Measurements from ENCODE around the gene TOX3.

TOX3 gene

GRCh38 chr16:52446080-52446479 is 100.9 kb downstream of the TOX3 start:
- DNase-seq, result no peak

GRCh38 chr16:52441886-52442285 is 105.1 kb downstream of the TOX3 start:
- DNase-seq, result no peak

- DNase-seq, result no peak
Observed at GRCh38 chr16:52440248-52440647, 106.7 kb downstream of the TOX3 start.

GRCh38 chr16:52439750-52440149 is 107.2 kb downstream of the TOX3 start:
- DNase-seq, result no peak

- no peak for DNase-seq
Observed at GRCh38 chr16:52439171-52439701, 107.7 kb downstream of the TOX3 start.

- DNase-seq, result no peak
Observed at GRCh38 chr16:52437277-52437670, 109.7 kb downstream of the TOX3 start.

DNA sequence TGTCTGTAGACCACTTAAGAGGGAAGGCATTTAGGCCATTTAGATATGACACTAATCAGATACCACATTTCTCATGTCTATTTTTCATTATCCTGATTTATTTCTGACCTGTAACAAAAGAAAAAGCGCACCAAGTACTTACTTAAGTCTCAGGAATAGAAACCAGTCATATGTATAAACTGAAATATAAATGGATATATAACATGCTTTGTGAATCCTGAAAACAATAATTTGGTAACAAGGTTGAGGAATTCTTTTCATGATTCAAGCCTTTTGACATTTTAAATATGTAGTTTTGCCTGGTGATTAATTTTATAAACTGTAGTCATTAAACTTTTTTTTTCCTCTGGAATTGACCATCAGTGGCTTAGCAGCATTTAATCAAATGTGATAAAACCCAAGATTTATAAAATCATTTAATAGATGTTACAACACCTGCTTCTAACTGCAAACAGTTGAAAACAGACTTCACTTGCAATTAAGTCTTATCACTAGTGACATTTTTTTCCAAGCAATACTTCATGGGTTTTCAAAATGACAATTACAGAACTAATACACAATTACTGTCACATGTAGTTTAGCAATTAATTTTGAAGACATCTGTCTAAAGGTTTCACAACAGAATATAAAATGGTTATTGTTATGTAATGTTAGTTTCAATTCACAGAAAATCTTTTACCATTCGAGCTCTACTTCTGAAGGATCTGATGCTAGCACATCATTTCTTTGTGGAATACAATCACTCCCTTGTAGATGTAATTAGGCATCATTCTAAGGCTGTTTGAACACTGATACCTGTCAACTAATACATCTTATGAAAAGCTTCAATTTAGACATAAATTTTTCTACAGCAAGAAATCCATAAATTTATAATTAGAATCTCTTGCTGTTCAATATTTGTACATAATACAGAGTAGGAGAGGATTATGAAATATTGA is 110.3 kb downstream of the TOX3 start:
- no peak for DNase-seq

GRCh38 chr16:52434224-52434623 is 112.7 kb downstream of the TOX3 start:
- DNase-seq, result no peak

DNA sequence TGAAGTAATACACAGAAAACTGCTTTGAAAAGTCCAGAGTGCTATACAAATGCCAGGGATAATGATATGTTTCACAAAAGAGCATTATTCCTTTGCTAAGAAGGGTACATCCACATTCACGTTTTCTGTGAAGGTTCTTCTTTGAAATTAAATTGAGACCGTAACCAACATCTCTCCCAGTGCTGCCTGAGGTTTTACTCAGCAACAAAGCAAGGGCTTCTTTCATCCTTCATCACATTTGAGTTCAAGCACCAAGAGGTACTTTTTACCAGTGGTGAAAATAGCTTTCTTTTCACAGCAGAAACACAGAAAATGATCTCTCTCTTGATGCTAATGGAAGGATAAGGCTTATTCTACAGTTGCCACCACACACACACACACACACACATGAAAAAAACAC is 113.3 kb downstream of the TOX3 start:
- no peak for DNase-seq

DNA sequence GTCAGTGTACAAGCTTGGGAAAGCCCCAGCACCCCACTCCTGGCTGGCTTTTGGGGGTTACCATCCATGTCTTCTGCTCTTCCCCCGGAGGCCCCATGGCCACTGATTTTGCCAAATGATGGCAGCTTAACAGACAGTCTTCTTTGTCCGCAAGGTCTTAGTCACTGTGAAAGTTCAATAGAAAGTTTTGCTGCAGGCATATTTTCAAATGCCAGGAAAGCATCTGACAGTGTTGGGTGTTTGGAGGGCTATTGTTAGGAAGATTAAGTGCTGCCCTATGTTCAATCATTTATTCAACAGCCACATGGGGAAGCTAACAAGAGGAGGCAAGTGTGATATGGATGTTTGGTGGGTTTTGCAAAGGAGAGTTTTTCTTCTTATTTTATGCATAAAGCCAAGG is 122.4 kb downstream of the TOX3 start:
- no peak for DNase-seq

DNA sequence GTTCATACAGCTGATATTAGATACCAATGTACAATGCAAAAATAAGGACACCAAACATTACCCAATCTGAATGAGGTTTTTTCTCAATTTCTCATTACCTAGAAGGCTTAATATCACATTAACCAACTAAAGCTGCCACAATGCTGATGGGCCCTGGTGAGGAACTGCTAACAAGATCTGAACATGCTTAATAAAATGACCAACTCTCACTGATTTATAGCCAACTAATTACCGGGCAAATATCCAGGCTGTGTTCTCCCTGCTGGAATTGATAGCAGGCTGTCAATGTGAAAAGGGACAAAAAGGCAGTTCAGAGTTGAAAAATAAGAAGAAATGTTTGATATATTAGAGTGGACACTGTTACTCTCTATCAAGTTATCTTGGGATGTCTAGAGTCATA is 124.6 kb downstream of the TOX3 start:
- DNase-seq, result no peak

GRCh38 chr16:52418201-52418600 is 128.7 kb downstream of the TOX3 start:
- DNase-seq, result no peak

DNA sequence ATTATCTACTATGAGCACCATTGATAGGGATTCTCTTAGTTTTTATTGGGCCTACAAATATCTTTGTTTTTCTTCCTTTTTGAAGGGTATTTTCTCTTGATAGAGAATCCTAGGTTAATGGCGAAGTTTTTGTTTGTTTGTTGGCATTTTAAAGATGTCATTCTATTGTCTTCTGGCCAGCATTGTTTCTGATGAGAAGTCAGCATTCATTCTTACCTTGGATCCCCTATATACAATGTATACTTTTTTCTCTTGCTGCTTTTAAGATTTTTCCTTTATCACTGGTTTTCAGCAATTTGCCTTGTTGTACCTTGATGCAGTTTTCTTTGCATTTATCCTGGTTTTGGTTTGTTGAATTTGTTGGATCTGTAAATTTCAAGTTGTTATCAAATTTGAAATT is 130.1 kb downstream of the TOX3 start:
- DNase-seq, result no peak

DNA sequence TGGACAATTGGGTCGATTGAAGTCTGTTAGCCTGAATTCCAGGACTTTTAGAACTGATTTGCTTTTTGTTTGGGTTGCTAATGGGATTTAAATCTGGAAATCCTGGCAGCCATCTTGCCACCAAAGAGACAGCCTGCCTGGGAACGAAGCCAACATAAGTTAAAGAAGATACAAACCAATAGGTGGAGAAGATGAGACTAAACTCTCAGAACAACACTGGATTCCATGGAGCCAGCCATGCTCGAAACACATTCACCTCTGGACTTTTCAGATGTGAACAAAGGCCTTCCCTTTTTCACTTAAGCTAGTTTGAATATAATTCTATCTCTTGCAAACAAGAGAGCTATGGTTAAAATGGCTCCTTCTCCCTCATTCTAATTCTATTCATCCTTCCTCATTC is 135.9 kb downstream of the TOX3 start:
- DNase-seq, result no peak

DNA sequence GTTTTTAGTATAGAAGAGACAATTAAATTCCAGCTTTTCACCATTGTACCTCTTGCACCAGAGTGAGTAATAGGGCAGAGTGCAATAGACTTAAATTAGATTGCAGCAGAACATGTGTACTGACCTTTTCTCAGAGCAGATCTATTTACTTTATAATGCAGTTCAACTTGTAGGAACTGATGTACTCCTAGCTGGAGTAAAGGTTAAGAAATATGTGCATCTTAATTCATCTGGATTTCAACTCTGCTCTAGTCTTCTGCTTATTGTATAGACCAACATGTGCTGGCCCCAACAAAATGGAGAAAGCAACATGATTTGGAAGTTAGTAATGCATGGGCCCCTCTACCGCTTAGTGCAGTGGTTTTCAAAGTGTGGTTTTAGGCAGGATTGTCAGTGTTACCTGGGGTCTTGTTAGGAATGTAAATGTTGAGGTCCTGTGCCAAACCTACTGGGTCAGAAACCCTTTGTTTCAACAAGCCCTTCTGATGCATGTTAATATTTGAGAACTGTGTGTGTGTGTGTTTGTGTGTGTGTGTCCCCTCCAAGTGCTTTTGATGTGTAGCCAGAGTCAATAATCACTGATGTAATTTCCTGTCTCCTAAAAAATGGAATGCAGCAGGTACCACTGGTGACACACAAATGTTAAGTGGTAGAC is 138.6 kb downstream of the TOX3 start:
- DNase-seq, result no peak

DNA sequence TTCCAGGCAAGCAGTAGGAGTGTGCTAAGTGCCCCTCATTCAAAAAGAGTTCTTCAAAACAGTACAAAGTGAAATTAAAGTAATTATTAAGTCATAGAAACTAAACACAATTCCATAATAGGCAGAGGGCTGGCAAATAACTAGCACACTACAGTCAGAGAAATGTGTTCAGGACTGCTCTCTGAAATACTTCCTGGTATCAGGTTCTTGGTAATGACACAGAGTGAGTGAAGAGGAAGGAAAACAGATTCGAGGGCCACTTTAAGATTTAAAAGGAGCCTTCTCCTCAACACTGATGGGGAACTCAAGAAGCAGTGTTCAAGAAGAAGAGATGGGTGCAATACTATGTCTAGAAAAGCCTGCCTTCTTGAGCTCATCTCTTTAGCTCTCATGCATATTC is 139.2 kb downstream of the TOX3 start:
- no peak for DNase-seq

DNA sequence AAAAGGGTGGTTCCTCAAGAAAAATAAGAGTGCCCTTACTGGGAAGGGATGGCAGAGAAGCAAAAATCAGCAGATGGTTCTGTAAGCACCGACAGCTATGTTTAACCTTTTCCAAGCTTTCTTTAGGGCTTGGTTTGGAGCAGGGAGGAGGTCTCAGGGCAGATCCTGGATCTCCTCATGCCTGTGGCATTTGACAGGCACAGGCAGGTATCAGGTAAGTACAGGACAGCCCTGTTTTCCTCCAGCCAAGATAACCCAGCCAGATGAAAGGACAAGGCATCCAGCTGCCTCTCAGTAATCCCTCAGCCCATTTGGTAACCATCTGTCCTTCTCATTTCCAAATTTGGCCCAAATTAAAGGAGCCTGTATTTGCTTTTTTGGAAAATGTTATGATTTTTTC is 141.5 kb downstream of the TOX3 start:
- no peak for DNase-seq

- no peak for DNase-seq
Observed at GRCh38 chr16:52404546-52404945, 142.4 kb downstream of the TOX3 start.

DNA sequence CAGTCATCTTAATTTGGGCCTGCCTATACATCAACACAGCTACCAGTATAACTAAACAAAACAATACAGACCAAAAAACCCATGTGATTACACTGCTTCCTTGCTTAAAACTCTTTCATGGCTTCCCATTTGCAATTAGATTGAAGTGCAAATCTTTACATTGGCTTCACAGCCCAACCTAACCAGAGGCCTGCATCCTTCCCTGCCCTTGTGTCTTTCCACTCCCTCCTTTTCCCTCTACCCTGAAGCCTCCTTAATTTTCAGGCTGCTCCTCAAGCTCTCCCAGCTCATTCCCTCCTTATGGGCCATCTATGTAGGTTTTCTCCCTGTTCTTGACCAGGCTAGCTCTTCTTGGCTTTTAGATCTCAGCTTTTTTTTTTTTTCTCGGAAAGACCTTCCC is 147.8 kb downstream of the TOX3 start:
- no peak for DNase-seq

DNA sequence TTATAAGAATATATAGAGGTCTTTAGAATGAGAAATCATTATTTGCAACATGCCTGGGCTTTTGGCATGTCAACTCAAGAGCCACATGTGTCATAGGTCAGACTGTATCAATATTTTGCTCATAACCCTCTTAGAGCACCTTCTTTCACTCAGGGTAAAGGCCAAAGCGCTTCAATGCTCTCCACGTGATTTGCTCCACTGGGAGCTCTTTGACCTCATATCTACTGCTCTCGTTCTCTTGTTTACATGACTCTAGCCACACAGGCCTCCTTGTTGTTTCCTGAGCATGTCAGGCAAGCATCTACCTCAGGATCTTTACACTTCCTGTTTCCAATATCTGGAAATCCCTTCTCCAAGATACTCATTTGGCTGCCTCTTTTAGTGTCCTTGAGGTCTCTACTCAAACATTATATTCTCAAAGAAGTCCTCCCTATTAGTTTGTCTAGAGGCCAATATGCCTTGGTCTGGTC is 148.4 kb downstream of the TOX3 start:
- no peak for DNase-seq

GRCh38 chr16:52398021-52398420 is 148.9 kb downstream of the TOX3 start:
- DNase-seq, result no peak

GRCh38 chr16:52393448-52393847 is 153.5 kb downstream of the TOX3 start:
- DNase-seq, result no peak

DNA sequence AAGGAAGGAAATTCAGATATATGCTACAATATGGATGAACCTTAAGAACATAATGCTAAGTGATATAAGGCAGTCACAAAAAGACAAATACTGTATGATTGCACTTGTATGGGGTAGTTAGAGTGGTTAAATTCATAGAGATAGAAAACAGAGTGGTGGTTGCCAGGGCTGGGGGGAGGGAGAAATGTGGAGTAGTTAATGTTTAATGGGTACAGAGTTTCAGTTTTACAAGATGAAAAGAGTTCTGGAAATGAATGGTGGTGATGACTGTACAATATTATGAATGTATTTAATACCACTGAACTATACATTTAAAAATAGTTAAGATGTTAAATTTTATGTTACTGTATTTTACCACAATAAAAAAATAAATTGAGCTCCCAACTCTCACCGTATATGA is 157.9 kb downstream of the TOX3 start:
- no peak for DNase-seq

All from activated CD4-positive, alpha-beta T cell treated with anti-CD3 and anti-CD28 coated beads for 4 hours (primary cell).